T-helper 2 cell treated with Interferon-gamma antibody and Interleukin-4, amounts not matched to agents 5 μg/mL and 100 μg/mL, for 36 hours (primary cell): ENCODE data around the gene SH3BP1.
A peak's percentile ranks its signal among the peaks of the same experiment; 100 is the strongest.
"Not testable (repeated sequence)": the region's sequence is repeated elsewhere in the genome, so short reads cannot be mapped to it uniquely, and the experiment has no call there.

Source experiments
- DNase-seq: peaks from one replicate; pipeline ENCODE4 v3.0.0; 2021; ENCODE audit warnings: low spot score
- H3K27ac Mint-ChIP-seq: one replicate; pipeline ENCODE4 v1.8.0; 2021; ENCODE audit warnings: mild to moderate bottlenecking, mixed read lengths
- H3K27me3 Mint-ChIP-seq: one replicate; pipeline ENCODE4 v1.8.0; 2021; ENCODE audit warnings: low read depth, mixed read lengths
- H3K36me3 Mint-ChIP-seq: one replicate; pipeline ENCODE4 v1.8.0; 2021; ENCODE audit warnings: low read depth, mixed read lengths
- H3K4me1 Mint-ChIP-seq: one replicate; pipeline ENCODE4 v1.8.0; 2021; ENCODE audit warnings: low read depth, mixed read lengths
- H3K4me3 Mint-ChIP-seq: one replicate; pipeline ENCODE4 v1.8.0; 2022; ENCODE audit warnings: mild to moderate bottlenecking, moderate library complexity, mixed read lengths
- H3K9me3 Mint-ChIP-seq: one replicate; pipeline ENCODE4 v1.8.0; 2021; ENCODE audit warnings: mixed read lengths

SH3BP1 gene

DNA sequence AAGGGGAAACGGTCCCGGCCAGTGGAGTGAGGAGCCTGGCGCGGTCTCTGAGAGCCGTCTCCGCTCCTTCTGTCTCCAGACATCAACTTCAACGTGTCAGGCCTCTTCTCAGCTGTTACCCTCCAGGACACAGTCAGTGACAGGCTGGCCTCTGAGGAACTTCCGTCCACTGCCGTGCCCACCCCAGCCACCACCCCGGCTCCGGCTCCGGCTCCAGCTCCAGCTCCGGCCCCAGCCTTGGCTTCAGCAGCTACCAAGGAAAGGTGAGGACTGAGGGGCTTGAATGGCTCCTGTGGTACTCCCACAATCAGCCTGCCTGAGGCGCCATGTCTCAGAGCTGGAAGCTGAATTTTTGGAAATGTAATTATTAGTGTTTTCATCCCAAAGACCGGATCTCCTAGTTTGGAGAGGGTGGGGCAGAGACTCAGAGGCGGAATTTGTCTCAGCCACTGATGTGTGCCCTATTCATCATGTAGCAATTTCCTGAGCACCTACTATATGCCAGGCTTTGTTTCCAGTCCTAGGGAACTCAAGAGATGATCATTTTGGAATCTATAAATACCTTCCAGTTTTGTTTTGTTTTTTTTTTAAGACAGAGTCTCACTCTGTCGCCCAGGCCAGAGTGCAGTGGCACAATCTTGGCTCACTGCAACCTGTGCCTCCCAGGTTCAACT, 11.1 kb downstream of the SH3BP1 start:
- Mint-ChIP-seq H3K27me3 (no peaks in the 10 kb centered on the region), H3K4me3 (no peak overlapping the region), H3K27ac (no peak overlapping the region), H3K4me1 (no peaks in the 10 kb centered on the region), H3K9me3 (no peaks in the 10 kb centered on the region), H3K36me3 (peaks cover 58% of the 10 kb centered on the region)
- no peak for DNase-seq

DNA sequence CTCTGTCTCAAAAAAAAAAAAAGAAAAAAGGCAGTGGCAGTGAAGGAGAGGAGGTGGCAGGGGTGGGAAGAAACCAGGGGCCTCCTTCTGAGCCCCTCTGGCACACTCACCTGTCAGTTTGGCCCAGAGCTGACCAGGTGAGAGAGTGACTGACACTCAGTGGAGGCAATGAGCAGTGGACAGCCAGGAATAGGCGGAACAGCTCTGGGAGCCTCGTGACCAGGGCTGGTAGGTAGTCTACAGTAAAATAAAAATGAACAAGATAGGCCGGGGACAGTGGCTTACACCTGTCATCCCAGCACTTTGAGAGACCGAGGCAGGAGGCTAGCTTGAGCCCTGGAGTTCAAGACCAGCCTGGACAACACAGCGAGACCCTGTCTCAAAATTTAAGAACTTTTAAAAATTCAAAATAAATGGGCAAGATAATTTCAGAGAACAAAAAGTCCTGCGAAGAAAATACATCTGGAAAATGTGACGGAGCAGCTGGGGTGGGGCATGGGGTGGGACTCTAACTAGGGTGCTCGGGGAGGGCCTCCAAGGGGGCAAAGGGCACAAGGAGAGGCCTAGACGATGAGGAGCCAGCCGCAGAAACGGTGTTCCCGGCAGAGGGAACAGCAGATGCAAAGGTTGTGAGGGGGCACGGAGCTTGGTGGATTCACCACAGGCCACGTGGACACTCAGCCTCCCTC, 15.2 kb downstream of the SH3BP1 start:
- Mint-ChIP-seq H3K27me3 (no peaks in the 10 kb centered on the region), H3K4me1 (peaks cover 11% of the 10 kb centered on the region), H3K36me3 (peaks cover 40% of the 10 kb centered on the region), H3K9me3 (no peaks in the 10 kb centered on the region), H3K4me3 (no peak overlapping the region), H3K27ac (peak overlapping the region; percentile 49)
- DNase-seq, result no peak

DNA sequence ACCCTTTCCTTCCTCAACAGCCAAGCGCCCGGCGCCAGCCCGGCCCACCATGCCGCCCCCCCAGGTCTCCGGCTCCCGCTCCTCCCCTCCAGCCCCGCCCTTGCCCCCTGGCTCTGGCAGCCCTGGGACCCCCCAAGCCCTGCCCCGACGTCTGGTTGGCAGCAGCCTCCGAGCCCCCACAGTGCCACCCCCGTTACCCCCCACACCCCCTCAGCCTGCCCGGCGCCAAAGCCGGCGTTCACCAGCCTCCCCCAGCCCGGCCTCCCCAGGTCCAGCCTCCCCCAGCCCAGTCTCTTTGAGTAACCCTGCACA, 15.7 kb downstream of the SH3BP1 start:
- Mint-ChIP-seq H3K4me1 (peaks cover 16% of the 10 kb centered on the region), H3K9me3 (no peaks in the 10 kb centered on the region), H3K27me3 (no peaks in the 10 kb centered on the region), H3K27ac (no peak overlapping the region), H3K36me3 (peaks cover 36% of the 10 kb centered on the region), H3K4me3 (no peak overlapping the region)
- DNase-seq, result no peak

DNA sequence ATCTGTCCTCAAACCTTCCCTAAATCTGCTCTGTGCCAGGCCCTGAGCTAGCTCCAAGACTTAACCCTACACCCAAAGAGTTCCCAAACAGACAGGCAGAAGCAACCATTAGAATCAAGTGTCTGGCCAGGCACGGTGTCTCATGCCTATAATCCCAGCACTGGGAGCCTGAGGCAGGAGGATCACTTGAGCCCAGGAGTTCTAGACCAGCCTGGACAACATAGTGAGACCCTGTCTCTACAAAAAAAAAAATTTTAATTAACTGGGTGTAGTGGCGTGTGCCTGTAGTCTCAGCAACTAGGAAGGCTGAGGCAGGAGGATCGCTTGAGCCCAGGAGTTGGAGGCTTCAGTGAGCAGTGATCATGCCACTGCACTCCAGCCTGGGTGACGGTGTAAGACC, 17.1 kb downstream of the SH3BP1 start:
- H3K27ac Mint-ChIP-seq, result peak overlapping the region; percentile 36
- not testable (repeated sequence) for H3K9me3 Mint-ChIP-seq, H3K4me3 Mint-ChIP-seq

DNA sequence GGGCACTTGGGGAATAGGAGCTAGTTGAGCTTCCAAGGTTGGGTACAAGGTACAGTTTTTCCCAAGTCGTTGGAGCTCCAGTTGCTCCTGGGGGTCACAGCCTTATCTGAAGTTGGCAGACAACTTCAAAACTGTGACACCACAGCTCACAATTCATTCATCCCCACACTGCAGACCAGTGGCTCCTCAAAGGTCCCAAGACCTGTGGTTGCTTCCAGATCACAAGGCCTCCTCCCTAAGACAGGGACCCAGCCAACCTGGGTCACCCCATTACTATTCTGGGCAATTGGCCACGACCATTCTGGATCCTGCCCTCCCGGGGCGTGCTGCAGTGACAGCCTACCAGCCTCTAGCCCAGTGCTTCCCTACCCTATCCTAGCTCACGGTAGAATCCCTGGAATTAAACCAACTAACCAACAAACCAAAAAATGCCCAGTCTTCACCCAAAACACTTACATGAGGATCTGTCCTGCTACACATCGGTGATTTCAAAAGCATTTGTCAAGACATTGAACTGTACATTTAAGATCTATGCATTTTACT, 18.2 kb downstream of the SH3BP1 start:
- H3K36me3 Mint-ChIP-seq, result peaks cover 32% of the 10 kb centered on the region
- H3K4me1 Mint-ChIP-seq, result peaks cover 36% of the 10 kb centered on the region
- H3K27ac Mint-ChIP-seq, result peak overlapping the region; percentile 92
- DNase-seq, result no peak
- no peaks in the 10 kb centered on the region for H3K9me3 Mint-ChIP-seq
- H3K27me3 Mint-ChIP-seq, result no peaks in the 10 kb centered on the region
- H3K4me3 Mint-ChIP-seq, result peak overlapping the region; percentile 93

More for the DNA sequence above, 17.1 kb downstream of the SH3BP1 start:
- not testable (repeated sequence) for DNase-seq, H3K27me3 Mint-ChIP-seq
- Mint-ChIP-seq H3K4me1 (peaks cover 30% of the 10 kb centered on the region), H3K36me3 (peaks cover 33% of the 10 kb centered on the region)

DNA sequence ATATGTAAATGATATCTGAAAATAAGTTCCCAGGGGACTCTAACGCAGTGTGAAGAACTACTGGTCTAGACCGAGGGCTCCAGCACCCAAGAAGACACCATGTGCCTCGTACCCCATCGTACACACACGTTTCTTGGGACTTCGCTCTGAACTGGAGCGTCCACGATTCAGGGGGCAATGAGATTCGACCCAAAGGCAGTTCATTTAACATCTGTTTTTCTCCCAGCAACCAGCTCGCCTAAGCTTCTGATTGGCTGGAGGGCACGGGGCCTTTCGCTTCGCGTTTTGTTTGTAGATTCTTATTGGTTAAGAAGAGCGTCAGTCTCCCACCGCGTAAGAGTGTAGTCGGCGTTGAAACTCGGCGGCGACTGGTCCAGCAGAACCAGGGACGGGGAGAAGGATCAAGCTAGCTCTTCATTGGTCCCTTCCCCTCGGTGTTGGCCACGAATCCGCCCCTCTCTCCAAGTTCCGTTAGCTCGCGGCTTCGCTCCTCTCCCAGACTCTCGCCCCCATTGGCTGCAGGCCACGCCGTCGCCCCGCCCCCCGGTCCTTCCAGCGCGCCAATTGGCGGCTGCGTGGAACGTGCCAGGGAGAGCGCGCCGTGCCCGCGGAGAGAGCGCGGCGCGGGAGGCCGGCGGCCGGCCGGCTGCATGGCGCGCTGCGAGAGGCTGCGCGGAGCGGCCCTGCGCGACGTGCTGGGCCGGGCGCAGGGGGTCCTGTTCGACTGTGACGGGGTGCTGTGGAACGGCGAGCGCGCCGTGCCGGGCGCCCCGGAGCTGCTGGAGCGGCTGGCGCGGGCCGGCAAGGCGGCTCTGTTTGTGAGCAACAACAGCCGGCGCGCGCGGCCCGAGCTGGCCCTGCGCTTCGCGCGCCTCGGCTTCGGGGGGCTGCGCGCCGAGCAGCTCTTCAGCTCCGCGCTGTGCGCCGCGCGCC, 18.9 kb downstream of the SH3BP1 start, which contains the start of gene PDXP:
PDXP (plus strand) TSS at position 591 of the 933 bp plus-strand sequence; CDS start at position 651, 60 bp downstream.
- Mint-ChIP-seq H3K36me3 (peaks cover 27% of the 10 kb centered on the region), H3K27me3 (no peaks in the 10 kb centered on the region), H3K4me1 (peaks cover 36% of the 10 kb centered on the region), H3K9me3 (no peaks in the 10 kb centered on the region), H3K4me3 (peak within 1 kb of the TSS; percentile 93), H3K27ac (peak within 1 kb of the TSS; percentile 92)
- peak; percentile 98 for DNase-seq

DNA sequence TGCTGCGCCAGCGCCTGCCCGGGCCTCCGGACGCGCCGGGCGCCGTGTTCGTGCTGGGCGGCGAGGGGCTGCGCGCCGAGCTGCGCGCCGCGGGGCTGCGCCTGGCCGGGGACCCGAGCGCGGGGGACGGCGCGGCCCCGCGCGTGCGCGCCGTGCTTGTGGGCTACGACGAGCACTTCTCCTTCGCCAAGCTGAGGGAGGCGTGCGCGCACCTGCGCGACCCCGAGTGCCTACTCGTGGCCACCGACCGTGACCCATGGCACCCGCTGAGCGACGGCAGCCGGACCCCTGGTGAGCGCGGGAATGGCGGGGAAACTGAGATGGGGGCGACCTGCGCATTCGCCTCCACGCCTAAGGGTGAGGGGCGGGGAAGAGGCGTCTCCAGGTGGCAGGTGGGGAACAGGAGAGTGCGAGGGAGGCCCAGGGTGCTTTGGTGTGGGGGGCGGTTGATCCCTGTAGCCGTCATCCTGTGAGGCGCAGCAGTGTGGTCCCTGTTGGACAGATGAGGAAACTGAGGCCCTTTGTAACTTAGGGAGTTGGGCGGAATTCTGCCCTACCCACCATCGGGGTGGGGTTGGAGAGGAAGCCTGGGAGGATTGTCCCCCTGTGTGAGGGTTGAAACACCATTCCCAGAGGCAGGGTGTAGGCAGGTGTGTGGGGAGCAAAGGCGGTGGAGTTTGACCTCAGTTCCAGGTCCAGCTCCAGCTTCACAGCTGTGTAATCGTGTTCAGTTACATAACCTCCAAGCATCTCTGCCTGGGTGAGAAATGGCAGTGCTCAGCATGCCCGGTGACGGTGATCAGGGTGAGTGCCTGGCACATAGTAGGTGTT, 19.8 kb downstream of the SH3BP1 start:
- no peak for DNase-seq
- no peaks in the 10 kb centered on the region for H3K9me3 Mint-ChIP-seq
- H3K27me3 Mint-ChIP-seq, result no peaks in the 10 kb centered on the region
- H3K4me1 Mint-ChIP-seq, result peaks cover 36% of the 10 kb centered on the region
- peak overlapping the region; percentile 61 for H3K27ac Mint-ChIP-seq
- peaks cover 24% of the 10 kb centered on the region for H3K36me3 Mint-ChIP-seq
- H3K4me3 Mint-ChIP-seq, result peak overlapping the region; percentile 89

DNA sequence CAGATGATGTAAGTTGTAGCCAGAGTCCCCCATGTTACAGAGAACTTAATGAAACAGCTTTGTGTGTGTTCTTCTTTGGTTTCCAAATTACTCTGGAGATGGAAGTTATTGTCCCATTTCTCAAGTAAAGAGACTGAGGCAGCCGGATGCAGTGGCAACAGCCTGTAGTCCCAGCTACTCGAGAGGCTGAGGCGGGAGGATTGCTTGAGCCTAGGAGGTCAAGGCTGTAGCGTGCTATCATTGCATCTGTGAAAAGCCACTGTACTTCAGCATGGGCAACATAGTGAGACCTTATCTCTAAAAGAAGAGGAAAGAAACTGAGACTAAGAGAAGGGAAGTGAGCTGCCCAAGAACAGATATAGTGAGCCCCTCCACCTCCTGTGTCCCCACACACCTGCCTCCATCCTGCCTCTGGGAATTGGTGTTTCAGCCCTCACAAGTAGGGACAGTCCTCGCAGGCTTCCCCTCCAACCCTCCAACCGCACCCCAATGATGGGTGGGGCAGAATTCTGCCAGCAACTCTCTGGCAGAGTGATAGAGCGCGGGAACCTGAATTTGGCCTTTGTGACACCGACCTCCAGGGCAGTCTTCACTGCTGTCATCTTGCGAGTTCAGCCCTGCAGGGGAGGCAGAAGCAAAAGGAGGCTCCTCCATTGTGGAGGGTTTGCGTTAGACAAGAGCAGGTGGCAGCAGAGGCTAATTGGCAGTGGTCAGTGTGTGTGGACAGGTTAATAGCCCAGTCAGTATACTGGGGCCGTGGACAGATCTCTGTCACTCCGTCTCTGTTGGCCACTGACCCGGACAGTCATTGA, 20.6 kb downstream of the SH3BP1 start:
- peaks cover 36% of the 10 kb centered on the region for H3K4me1 Mint-ChIP-seq
- no peak for DNase-seq
- no peaks in the 10 kb centered on the region for H3K9me3 Mint-ChIP-seq
- no peaks in the 10 kb centered on the region for H3K27me3 Mint-ChIP-seq
- H3K4me3 Mint-ChIP-seq, result peak overlapping the region; percentile 89
- H3K36me3 Mint-ChIP-seq, result peaks cover 19% of the 10 kb centered on the region
- H3K27ac Mint-ChIP-seq, result peak overlapping the region; percentile 61

DNA sequence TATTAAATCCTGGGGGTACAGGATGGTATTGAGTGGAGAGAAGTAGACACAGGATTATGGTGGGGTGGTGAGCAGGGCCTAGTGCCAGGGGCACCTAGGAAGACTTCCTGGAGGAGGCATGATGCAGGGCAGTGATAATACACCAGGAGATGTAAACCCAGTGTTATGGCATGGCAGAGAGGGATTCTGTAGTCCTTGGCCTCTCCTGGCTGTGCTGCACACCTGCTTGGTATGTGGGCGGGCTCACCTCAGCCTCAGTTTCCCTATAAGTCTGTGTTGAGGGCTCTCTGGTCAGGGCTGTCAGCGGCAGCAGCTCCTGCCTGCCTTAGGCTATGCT, 21.2 kb downstream of the SH3BP1 start:
- peaks cover 36% of the 10 kb centered on the region for H3K4me1 Mint-ChIP-seq
- no peaks in the 10 kb centered on the region for H3K9me3 Mint-ChIP-seq
- no peaks in the 10 kb centered on the region for H3K27me3 Mint-ChIP-seq
- H3K4me3 Mint-ChIP-seq, result peak overlapping the region; percentile 89
- DNase-seq, result no peak
- peak overlapping the region; percentile 61 for H3K27ac Mint-ChIP-seq
- peaks cover 19% of the 10 kb centered on the region for H3K36me3 Mint-ChIP-seq

DNA sequence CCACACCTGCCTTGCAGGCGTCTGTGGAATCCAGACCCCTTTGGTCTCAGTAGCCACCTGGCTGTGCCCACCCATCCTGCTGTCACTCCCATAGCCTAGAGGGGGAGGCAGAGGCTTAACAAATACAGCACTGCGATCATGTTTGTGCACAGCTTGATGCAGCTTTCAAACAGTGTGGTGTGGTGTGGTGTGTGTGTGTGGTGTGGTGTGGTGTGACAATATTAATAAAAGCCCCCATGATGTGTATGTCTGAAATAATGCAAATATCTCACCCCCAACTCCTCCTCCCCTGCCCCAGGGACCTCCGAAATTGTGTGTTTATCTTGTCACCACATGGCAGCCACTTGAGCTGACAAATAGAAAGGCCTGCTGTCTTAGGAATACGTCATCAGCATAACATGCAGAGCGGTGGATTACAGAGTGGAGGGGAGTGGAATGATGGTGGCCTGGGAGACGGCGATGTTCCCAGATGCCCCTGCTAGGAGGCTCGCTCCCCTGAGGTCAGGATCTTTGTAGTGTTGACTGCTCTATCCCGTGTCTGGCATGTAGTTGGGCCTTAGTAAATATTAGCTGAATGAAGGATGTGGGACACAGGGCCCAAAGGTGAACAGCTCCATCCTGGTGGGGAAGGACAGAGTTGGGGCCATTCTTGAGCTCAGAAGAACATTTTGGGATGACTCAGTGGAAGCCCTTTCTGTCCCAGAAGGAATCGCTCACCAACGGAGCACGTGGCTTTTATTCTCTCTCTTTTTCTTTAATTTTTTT, 21.9 kb downstream of the SH3BP1 start:
- DNase-seq, result no peak

DNA sequence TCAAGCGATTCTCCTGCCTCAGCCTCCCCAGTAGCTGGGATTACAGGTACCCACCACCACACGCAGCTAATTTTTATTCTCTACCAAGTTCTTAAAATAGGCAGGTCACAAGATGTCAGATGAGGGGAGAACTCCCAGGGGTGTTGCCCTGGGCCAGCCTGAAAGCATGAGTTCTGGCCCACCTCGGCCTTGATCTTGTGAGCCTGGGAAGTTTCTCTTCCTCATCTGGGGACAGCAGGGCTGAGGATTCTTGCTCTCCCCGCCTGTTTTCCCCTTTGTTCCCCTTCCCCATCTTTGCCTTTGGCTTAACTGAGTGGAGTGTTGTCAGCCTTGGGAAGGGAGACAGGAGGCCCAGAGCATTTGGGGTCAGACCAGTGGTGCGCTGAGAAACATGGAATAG, 22.6 kb downstream of the SH3BP1 start:
- Mint-ChIP-seq H3K4me1 (peaks cover 36% of the 10 kb centered on the region), H3K4me3 (no peak overlapping the region), H3K27me3 (no peaks in the 10 kb centered on the region), H3K9me3 (no peaks in the 10 kb centered on the region), H3K36me3 (peaks cover 19% of the 10 kb centered on the region), H3K27ac (peak overlapping the region; percentile 26)
- no peak for DNase-seq

More for the DNA sequence above, 21.9 kb downstream of the SH3BP1 start:
- Mint-ChIP-seq H3K27me3 (no peaks in the 10 kb centered on the region), H3K36me3 (peaks cover 16% of the 10 kb centered on the region), H3K4me3 (peak overlapping the region; percentile 89), H3K27ac (no peak overlapping the region), H3K9me3 (no peaks in the 10 kb centered on the region), H3K4me1 (peaks cover 36% of the 10 kb centered on the region)

DNA sequence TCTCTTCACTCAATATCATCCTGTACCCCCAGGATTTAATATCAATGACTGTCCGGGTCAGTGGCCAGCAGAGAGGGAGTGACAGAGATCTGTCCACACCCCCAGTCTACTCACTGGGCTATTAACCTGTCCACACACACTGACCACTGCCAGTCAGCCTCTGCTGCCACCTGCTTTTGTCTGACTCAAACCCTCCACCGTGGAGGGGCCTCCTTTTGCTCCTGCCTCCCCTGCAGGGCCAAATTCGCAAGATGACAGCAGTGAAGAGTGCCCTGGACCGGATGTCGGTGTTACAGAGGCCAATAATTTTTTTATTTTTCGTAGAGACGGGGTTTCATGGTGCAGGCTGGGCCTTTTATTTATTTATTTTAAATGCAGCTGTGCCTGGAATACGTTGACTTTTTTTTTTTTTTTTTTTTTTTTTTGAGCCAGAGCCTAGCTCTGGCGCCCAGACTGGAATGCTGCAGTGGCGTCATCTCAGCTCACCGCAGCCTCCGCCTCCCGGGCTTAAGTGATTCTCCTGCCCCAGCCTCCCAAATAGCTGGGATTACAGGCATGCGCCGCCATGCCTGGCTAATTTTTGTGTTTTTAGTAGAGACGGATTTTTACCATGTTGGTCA, 24.2 kb downstream of the SH3BP1 start:
- Mint-ChIP-seq H3K27ac (no peak overlapping the region), H3K9me3 (no peaks in the 10 kb centered on the region), H3K27me3 (no peaks in the 10 kb centered on the region), H3K4me3 (no peak overlapping the region), H3K4me1 (peaks cover 30% of the 10 kb centered on the region), H3K36me3 (peaks cover 19% of the 10 kb centered on the region)
- DNase-seq, result no peak
